ENCODE measurements around the gene RNF115.

RNF115 gene

GRCh38 chr1:145804235-145805045 is 19.5 kb downstream of the RNF115 start:
- Histone ChIP-seq H3K9me3 (ENCODE audit: control insufficient read depth, insufficient read depth, low read length) (peaks cover 3% of the 10 kb centered on the region; the same call in 1 of the 2 replicates), H3F3A (ENCODE audit: control insufficient read depth, insufficient read depth) (no peaks in the 10 kb centered on the region), H3K79me2 (ENCODE audit: control insufficient read depth, low read length) (peaks cover 90% of the 10 kb centered on the region), H4K20me1 (ENCODE audit: control insufficient read depth, insufficient read depth, low read depth, low read length) (no peaks in the 10 kb centered on the region), H3K27ac (ENCODE audit: low read depth, low read length) (no peak overlapping the region), H3K36me3 (ENCODE audit: control insufficient read depth, low read length) (0 out of 2 replicates have a peak, but pooled peaks cover 6% of the 10 kb centered on the region), H3K9me2 (replicated peaks; ENCODE audit: control insufficient read depth, low read length) (no peaks in the 10 kb centered on the region), H3K4me1 (ENCODE audit: control insufficient read depth, low read length) (no peaks in the 10 kb centered on the region), H3K4me3 (ENCODE audit: low read length) (no peak overlapping the region), H3K27me3 (ENCODE audit: control insufficient read depth, low read length) (no peaks in the 10 kb centered on the region), H3K4me2 (ENCODE audit: low read length) (no peak overlapping the region)
- TF ChIP-seq, protein P1, sequence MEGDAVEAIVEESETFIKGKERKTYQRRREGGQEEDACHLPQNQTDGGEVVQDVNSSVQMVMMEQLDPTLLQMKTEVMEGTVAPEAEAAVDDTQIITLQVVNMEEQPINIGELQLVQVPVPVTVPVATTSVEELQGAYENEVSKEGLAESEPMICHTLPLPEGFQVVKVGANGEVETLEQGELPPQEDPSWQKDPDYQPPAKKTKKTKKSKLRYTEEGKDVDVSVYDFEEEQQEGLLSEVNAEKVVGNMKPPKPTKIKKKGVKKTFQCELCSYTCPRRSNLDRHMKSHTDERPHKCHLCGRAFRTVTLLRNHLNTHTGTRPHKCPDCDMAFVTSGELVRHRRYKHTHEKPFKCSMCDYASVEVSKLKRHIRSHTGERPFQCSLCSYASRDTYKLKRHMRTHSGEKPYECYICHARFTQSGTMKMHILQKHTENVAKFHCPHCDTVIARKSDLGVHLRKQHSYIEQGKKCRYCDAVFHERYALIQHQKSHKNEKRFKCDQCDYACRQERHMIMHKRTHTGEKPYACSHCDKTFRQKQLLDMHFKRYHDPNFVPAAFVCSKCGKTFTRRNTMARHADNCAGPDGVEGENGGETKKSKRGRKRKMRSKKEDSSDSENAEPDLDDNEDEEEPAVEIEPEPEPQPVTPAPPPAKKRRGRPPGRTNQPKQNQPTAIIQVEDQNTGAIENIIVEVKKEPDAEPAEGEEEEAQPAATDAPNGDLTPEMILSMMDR (IDR thresholded peaks at IDR 0.05; ENCODE audit: low read depth, low read length, poor library complexity, severe bottlenecking): no peak
- no peak for TF ChIP-seq EZH2phosphoT487 (IDR thresholded peaks at IDR 0.05; ENCODE audit: borderline replicate concordance, low read length)

DNA sequence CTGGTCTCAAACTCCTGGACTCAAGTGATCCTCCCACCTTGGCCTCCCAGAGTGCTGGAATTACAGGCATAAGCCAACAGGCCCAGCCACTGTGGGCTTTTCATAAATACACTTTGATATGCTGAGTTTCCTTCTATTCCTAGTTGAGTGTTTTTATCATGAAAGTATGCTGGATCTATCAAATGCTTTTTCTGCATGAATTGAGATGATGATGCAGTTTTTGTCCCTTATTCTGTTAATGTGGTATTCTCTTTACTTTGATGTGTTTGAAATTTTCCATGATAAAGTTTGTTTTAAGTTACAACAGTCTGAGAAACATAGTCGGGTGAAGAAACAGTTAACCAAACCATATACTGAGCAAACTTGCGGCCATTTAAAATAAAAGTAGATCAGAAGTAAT is 24.1 kb downstream of the RNF115 start:
- Histone ChIP-seq H3K27me3 (ENCODE audit: control insufficient read depth, low read length) (no peaks in the 10 kb centered on the region), H3K9me3 (ENCODE audit: control insufficient read depth, insufficient read depth, low read length) (peaks cover 25% of the 10 kb centered on the region), H3K4me1 (ENCODE audit: control insufficient read depth, low read length) (no peaks in the 10 kb centered on the region), H3K4me2 (ENCODE audit: low read length) (no peak overlapping the region), H3K27ac (ENCODE audit: low read depth, low read length) (no peak overlapping the region), H3K4me3 (ENCODE audit: low read length) (no peak overlapping the region), H4K20me1 (ENCODE audit: control insufficient read depth, insufficient read depth, low read depth, low read length) (no peaks in the 10 kb centered on the region), H3K36me3 (ENCODE audit: control insufficient read depth, low read length) (peaks cover 25% of the 10 kb centered on the region), H3K9me2 (replicated peaks; ENCODE audit: control insufficient read depth, low read length) (no peaks in the 10 kb centered on the region), H3K79me2 (ENCODE audit: control insufficient read depth, low read length) (peaks cover 89% of the 10 kb centered on the region), H3F3A (ENCODE audit: control insufficient read depth, insufficient read depth) (no peaks in the 10 kb centered on the region)
- TF ChIP-seq, protein P1 (IDR thresholded peaks at IDR 0.05; ENCODE audit: low read depth, low read length, poor library complexity, severe bottlenecking): no peak
- no peak for TF ChIP-seq EZH2phosphoT487 (IDR thresholded peaks at IDR 0.05; ENCODE audit: borderline replicate concordance, low read length)

DNA sequence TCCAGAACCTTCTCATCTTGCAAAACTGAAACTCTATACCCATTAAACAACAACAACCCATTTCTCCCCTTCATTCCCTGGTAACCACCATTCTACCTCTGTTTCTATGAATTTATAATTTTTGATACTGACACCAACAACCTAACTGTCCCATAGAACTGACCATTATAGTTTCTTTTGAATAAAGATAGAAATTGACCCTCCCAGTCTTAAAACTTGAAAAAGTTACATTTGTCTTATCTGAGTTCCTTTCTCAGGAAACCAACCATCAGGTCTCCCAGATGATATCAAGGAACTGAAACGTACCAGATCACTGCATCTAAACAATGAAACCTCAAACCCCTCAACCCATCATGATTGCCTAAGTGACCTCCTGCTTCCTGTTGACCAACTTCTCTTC is 27.1 kb downstream of the RNF115 start:
- H3K4me2 ChIP-seq (ENCODE audit: low read length): no peak overlapping the region
- H3K4me1 ChIP-seq (ENCODE audit: control insufficient read depth, low read length): no peaks in the 10 kb centered on the region
- no peaks in the 10 kb centered on the region for H3K9me2 ChIP-seq (replicated peaks; ENCODE audit: control insufficient read depth, low read length)
- TF ChIP-seq EZH2phosphoT487 (IDR thresholded peaks at IDR 0.05; ENCODE audit: borderline replicate concordance, low read length): no peak
- TF ChIP-seq, protein P1 (IDR thresholded peaks at IDR 0.05; ENCODE audit: low read depth, low read length, poor library complexity, severe bottlenecking): no peak
- H3K9me3 ChIP-seq (ENCODE audit: control insufficient read depth, insufficient read depth, low read length): peaks cover 25% of the 10 kb centered on the region
- no peaks in the 10 kb centered on the region for H3K27me3 ChIP-seq (ENCODE audit: control insufficient read depth, low read length)
- no peaks in the 10 kb centered on the region for H3F3A ChIP-seq (ENCODE audit: control insufficient read depth, insufficient read depth)
- H3K79me2 ChIP-seq (ENCODE audit: control insufficient read depth, low read length): peaks cover 61% of the 10 kb centered on the region
- H3K4me3 ChIP-seq (ENCODE audit: low read length): no peak overlapping the region
- H4K20me1 ChIP-seq (ENCODE audit: control insufficient read depth, insufficient read depth, low read depth, low read length): no peaks in the 10 kb centered on the region
- no peak overlapping the region for H3K27ac ChIP-seq (ENCODE audit: low read depth, low read length)
- peaks cover 25% of the 10 kb centered on the region for H3K36me3 ChIP-seq (ENCODE audit: control insufficient read depth, low read length)

Measured in DOHH2 (cell line).